SIG-M5 treated with dmso at 0.1 percent for 504 hours (cell line): ENCODE measurements around the gene MTCL1.

Experiments
- DNase-seq: peaks from one replicate; lab custom pipeline; 2025; ENCODE audit not compliant: unreplicated experiment; lab: John Stamatoyannopoulos, UW

The MTCL1 gene

DNA sequence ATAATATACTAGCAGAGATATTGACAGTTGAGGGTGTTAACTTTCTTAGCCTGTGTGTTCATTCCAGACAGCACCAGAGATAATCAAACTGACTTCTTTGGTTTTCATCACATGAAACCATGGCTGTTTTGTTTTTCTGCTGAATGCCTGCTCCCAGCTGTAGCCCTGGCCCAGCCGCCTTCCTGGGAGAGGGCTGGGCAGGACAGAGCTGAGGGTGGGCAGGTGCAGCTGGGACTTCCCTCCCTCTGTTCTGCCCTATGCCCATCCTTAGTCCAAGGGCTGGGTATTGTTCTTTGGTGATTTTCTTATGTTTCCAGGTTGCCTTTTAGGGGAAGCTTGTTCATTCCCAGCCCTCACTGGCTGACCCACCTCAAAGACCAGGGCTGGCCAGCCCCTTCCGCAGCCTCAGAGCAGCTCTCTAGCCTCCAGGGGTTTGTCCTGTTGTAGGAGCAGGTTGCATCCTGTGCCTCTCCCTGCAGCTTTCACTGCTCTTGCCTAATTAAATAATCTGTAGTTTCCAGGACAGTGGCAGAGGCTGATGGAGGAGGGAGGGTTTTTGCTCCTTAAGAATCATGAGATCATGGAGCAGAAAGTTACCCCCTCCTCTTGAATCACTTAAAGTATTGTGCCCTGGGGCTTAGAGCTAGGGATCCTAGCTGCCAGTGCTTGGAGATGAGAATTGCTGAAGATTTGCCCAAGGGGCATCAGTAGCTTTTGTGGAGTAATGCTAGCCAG, 61.4 kb downstream of the MTCL1 start:
- DNase-seq = no peak

DNA sequence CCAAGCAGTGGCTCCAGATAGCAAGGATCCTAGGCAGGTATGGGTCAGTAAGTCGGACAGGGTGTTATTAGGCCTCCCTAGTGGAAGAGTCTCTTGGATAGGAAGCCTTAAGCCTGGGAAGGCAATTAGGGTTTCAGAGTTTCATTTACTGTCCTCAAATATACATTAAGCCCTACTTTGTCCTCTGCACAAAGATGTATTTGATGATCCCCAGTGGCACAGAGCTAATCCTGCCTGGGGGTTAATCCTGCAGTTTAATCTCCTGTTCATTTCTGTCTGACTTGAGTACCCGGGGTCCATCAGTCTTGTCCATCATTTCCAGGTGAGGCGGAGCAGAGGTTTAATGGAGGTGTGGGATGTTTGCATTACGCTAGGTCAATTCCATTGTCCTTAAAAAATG, 62.0 kb downstream of the MTCL1 start:
- DNase-seq = no peak

DNA sequence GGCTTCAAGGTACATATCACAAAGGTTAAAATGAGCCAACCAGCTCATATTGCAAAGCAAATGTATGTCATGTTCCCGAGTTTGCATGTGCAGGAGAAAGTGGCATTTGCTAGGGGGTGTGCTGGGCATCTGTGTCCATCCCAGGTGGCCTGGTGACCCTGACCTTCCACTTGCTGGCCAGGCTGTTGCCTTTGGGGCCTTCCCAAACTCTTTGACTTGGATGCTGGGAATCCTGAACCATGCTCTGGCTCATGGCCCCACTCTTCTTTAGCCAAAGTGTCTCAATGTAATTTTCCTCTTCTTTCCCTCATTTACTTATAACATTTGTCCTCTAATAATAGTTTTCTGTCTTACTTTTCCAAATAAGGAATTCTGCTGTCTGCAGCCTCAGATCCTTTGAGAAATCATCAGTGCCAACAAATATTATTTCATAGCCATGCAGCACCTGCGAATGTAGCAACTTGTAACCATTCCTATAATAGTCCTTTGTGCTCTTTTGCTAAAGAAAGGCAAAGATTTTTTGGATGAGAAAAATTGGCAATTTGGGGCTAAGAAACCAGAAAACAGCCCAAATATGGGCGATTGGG, 64.2 kb downstream of the MTCL1 start:
- DNase-seq = no peak

DNA sequence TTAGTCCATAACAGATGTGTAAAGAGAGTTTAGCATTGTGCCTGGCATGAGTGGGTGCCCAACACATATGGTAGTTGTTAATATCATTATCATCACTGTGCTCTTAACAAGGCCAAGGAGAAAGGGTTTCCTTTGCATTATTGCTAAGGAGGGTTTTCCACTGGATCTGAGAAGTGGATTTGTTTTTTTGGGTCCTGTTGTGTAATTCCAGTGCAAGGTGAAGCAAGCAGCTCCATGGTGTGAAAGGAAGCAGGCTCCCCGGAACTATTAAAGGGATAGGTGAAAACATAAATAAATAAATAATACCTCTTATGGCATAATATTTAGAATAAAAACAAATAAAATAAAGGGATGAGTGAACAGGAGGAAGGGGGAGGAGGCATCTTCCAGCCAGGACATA, 65.3 kb downstream of the MTCL1 start:
- DNase-seq = no peak

DNA sequence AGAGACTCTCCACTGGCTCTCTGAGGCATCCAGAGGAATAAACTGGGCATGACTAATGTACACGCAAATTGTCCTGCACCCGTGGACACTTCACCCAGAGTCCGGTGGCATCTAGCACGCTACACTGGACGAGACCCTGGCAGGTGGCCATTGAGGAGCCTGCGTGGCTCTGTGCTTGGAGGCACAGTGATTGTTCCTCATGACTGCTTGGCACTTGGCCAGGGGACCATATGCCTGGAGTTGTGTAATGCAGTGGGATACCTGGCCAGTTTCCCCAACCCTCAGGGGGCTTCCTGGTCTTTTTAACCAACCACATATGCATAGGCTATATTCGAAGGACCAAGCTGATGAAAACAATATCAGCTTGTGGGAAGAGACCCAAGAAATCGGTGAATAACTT, 66.6 kb downstream of the MTCL1 start:
- DNase-seq = no peak

DNA sequence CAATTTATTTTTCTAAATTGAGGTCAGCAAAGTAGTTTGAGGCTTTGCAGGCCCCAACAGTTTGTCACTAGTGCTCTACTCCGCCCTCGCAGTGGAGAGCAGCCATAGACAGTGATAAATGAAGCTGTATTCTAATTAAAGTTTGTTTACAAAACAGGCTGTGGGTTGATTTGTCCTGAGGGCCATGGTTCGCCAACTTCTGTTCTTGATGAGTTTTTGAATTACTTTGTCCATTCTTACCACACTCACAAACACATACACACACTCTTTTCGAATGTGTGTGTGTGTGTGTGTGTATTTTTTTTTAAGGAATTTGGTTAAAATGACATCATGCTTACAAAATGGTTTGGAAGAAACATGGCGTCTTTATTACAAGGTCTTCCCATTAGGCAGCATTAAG, 68.6 kb downstream of the MTCL1 start:
- DNase-seq = no peak

DNA sequence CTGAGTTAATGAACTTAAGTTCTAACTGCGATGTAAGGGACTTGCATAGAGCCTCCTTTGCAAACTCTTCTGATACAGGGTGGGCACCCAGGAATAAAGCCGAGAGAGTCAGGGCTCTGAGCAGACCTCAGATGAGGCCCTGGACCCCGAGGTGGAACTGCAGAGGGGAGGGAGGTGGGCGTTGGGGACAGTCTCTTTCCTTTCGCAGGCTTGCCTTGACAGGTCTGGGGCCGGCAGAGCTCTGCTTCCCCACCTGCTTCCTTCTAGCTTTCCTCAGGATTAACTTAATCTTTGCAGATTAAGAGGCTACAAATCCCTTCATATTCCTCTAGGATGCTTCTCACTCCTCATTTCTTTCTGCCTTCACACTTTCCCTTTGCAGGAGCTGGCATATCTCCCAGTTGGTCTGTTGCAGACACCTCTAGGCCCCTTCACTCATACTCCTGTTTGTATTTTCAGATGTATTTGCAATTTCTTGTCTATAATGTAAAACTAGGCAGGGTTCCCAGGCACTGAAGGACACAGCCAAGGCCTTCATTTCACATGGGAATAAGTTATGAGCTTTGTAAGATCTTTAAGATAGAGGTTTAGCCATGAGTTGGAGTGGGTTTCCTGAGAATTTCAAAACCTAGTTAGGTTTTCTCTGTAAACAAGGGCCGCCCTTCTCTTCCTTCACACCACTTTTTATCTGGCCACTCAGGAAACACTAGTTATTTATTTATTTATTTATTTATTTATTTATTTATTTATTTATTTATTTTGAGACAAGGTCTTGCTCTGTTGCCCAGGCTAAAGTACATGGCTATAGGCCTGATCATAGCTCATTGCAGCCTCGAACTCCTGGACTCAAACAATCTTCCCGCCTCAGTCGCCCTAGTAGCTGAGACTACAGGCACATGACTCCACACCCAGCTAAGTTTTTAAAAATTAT, 70.9 kb downstream of the MTCL1 start:
- no peak for DNase-seq

DNA sequence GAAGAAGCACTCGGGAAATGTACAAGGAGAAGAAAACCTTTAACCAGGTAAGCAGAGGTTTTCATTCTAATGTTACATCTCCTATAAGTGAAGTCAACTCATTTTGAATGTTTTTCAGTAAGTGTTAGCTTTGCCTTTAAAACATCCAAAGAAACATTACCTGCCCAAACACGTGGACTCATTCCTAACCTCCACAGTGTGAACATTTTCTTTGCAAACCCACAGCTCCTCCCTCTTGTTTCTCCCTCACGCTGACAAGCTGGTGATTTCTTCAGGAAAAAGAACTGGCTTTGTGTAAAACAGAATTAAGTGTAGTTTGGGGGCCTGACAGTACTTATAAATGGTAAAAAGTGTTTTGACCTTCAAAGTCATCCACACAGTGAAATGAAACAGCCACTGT, 72.5 kb downstream of the MTCL1 start:
- no peak for DNase-seq

DNA sequence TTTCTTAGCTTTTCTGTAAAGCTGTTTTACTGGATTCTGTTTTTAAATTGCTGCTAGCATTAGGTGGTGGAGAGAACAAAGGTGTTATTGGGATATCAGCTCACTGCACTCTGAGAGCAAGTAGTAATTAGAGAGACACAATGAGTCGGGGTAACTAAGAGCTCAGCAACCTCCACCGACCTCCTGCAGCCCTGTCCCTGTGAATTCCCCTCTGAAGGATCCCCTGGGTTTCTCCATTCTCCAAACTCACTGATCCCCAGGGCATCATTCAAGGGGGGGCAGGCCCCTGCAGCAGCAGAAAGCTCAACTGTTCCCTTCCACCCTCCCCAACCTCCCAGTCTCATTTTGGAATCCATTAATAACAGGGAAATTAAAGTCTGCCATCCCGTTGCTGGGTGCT, 73.0 kb downstream of the MTCL1 start:
- DNase-seq = no peak

DNA sequence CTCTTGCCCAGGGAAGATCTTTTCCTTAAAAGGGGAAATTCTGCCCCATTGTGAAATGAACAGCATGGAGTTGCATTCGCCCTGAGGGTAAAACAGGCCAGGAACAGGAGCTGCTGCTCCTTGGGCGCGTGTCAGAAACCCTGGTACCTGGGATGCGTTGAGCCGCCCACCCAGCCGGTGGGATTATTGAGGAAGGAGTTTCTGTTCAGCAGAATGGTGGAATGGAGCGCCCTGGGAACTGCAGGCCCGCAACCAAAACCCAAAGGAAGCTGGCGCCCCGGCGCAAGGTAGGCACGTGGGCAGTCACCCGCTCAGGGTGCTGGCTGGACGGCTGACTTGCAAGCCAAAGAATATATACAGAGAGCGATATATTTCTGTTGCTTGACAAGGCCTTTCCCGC, 73.5 kb downstream of the MTCL1 start:
- DNase-seq = no peak

DNA sequence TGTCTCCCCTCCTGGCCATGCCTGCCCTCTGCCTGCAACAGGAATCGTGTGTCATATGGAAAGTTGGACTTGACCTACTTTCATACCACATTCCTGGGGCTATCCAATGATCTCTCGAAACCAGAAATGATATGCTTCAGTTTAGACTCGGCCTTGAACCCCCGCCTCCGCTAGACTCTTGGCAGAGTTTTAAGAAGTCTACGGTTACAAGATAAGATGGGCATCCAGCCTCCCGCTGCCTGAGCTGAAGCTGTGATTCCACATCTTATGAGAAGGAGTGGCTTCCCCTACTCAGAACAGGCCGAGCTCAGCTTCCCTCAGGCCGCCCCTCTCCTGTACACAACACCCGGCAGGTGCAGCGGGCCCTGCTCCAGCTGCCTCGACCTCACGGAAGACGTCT, 73.9 kb downstream of the MTCL1 start:
- DNase-seq = no peak

DNA sequence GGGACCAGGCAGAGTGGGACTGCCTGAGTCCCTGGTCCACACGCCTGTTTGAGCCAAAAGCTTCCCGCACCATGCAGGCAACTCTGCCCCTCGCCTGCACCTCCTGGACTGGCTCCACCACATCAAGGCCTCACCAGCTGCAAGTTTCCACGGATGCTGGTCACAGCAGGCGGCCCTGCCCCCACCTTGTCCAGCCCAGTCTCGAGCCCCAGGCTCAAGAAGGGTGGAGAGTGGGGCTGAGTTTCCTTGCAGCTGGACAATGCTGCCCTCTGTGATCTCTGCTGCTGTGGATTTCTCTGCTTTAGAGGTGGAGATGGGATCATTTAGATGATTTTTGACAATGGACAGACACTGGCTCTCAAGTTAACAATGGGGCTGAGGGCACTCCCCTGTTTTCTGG, 74.9 kb downstream of the MTCL1 start:
- no peak for DNase-seq

DNA sequence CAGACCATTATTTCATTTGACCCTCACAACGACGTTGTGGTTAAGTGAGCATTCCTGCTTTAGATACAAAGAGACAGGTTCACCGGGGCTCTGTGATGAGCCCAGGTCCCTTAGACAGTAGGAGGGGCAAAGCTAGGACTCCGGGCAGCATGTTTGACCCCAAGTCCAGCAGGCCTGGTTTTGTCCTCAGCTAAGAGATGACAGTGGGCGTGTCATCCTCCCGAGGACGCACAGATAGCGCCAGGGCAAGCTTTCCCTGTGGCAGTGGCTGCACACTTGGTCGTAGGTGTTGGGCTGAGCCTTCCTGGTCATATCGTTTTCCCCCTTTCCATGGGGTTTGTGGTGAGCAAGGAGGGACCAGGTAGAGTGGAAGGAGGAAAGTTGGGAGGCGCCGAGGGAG, 76.3 kb downstream of the MTCL1 start:
- DNase-seq = no peak

DNA sequence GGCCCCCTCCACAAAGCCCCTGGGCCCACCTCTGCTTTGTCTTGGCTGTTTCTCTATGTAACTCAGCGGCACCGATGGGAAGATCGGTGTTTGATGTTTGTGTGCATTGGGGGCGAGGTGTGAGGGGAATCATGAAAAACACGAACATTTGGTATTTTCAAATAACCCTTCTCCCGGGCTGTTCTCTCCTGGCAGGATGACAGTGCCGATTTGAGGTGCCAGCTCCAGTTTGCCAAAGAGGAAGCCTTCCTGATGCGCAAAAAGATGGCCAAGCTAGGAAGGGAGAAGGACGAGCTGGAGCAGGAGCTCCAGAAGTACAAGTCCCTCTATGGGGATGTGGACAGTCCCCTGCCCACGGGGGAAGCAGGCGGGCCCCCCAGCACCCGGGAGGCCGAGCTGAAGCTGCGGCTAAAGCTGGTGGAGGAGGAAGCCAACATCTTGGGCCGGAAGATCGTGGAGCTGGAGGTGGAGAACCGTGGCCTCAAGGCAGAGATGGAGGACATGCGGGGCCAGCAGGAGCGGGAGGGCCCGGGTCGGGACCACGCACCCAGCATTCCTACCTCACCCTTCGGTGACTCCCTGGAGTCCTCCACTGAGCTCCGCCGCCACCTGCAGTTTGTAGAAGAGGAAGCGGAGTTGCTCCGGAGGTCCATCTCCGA, 78.1 kb downstream of the MTCL1 start:
- DNase-seq = no peak

DNA sequence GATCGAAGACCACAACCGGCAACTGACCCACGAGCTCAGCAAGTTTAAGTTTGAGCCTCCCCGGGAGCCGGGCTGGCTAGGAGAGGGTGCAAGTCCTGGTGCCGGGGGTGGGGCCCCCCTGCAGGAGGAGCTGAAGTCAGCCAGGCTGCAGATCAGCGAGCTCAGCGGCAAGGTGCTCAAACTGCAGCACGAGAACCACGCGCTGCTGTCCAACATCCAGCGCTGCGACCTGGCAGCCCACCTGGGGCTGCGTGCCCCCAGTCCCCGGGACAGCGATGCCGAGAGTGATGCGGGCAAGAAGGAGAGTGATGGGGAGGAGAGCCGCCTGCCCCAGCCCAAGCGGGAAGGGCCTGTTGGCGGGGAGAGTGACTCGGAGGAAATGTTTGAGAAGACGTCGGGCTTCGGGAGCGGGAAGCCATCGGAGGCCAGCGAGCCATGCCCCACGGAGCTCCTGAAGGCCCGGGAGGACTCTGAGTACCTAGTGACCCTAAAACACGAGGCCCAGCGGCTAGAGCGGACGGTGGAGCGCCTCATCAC, 78.7 kb downstream of the MTCL1 start:
- DNase-seq = no peak

DNA sequence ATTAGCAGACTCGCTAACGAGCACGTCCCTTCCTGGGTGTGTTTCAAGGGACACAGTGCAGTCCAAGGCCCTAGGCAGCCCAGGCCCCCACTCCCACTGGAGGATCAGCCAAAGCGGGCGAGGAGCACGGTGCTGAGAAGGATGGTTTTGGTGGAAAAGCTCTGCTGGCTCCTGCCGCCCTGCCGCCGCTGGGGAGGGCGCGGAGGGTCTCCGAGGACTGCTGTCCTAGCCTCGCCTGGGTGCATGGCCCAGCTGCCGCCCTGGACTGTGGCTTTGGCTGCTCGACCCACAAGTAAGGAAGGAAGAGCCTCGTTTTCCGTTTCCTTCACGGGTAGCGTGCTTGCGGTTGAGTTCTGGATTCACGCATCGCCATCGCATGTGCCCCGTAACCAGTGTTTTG, 79.9 kb downstream of the MTCL1 start:
- DNase-seq = no peak

DNA sequence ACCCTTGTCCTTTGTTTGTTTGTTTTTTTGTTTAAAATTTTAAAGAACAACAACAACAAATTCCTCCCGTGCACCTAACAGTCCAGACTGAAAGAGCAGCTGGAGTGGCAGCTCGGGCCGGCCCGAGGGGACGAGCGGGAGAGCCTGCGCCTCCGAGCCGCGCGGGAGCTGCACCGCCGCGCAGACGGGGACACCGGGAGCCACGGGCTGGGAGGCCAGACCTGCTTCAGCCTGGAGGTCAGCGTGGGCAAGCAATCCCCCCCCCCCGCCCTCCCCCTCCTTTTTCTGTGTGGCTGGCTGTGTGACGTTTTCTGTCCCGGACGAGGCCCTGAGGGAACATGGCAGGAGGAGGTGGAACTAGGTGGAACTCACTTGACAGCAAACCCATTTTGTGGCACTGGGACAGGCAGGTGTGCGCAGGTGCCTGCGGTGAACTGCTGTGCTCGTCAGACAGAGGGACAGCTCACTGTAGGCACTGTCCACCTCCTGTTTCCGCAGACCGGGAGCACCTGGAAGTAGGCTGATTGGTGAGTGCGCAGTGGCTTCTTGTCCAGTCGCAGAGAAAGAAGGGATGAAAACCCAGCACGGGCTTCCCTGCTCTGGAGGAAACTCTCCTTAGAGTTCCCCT, 80.6 kb downstream of the MTCL1 start:
- DNase-seq = no peak

DNA sequence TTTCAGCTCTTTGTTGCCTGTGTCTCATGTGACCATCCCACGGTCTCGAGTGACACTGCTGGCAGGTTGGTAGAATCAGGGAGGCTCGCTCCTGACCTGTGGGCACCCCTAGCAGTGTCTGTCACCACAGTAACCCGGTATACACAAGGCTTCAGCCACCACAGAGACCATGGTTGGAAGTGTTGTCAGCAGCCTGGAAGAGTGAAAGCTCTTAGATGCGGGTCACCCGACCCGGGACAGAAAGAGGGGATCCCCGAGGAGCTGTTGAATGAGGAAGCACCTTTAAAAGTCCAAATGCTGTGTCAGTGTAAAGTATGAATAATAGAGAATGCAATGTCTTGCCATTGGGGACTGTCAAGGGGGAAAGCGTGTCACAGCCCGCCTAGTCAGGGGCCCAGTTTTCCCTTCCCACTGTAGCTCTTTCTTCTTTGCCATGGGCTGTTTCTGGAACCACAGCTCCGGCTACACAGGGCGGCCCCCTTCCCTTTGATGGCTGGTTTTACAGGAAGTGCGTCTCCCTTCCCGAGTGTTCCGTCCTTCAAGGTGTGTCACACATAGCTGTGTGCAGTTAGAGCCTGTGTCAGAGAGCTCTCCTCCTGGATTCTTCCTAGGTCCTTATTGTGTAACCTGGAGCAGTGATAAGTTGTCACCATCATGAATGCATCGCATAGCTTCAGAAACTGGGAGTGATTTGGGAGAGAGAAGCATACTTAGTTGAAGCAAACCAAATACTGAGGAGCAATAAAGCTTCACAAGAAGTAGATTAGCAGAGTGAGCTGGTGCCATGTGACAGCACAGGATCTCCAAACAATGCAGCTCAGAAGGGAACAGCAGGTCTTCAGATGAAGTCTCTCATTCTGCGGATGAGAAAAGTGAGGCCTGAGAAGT, 81.4 kb downstream of the MTCL1 start:
- DNase-seq = no peak

DNA sequence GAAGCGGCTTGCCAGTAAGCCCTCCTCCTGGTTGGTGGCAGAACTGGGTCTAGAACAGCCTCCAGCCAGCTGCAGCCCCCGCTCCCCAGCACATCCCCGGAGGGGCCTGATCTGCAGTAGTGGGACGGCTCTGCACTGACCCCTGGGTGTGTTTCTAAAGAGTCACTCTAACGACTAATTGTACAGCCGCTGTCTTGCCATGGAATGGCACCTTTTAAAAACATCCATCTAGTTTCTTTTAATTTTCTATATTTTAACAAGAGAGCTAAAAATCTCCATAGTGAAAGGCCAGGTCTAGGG, 82.0 kb downstream of the MTCL1 start:
- no peak for DNase-seq

DNA sequence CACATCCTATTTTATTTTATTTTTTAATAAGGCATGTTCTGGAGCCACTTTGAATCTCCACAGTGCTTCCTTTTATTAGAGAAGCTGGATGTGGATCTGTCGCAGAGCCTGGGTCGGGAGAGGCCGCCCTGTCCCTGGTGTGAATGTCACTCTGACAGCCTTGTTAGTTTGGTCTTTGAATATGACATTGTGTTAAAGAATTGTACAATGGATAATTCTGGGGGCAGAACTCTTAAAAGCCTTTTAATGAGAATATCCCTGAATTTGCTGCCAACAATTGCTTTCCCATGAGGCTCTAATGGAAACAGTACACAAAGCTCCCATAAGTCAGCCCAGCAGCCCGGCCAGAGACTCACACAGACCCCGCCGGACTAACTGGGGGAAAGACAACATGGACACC, 82.4 kb downstream of the MTCL1 start:
- no peak for DNase-seq
